Endodermal cell (in vitro differentiated cells): Measurements from ENCODE around the gene CRELD1. TPM values are rescaled to one million over a fixed set of nuclear protein-coding genes. Genes with fewer than 3 reads are reported as not detected.

Experiments used
- DNase-seq: peaks from one replicate; pipeline ENCODE4 v3.0.0-alpha.2; 2017
- H3K27ac ChIP-seq: 2 replicates; pipeline ENCODE4 v1.5.1; 2013; ENCODE audit warnings: mild to moderate bottlenecking, low read depth, low read length, moderate library complexity
- H3K27me3 ChIP-seq: 2 replicates; pipeline ENCODE4 v1.6.1; 2013; ENCODE audit warnings: mild to moderate bottlenecking, low read length, moderate library complexity; ENCODE audit not compliant: insufficient read depth, control insufficient read depth, poor library complexity, severe bottlenecking
- H3K36me3 ChIP-seq: 2 replicates; pipeline ENCODE4 v1.7.0; 2013; ENCODE audit warnings: mild to moderate bottlenecking, low read length, moderate library complexity; ENCODE audit not compliant: control insufficient read depth, insufficient read depth
- H3K4me1 ChIP-seq: one replicate; pipeline ENCODE4 v1.7.0; 2013; ENCODE audit warnings: low read length; ENCODE audit not compliant: control insufficient read depth, insufficient read depth
- H3K4me3 ChIP-seq: 2 replicates; pipeline ENCODE4 v1.5.1; 2013; ENCODE audit warnings: mild to moderate bottlenecking, low read length, moderate library complexity
- H3K9ac ChIP-seq: 2 replicates; pipeline ENCODE4 v1.6.1; 2013; ENCODE audit warnings: mild to moderate bottlenecking, low read length, moderate library complexity; ENCODE audit not compliant: poor library complexity, severe bottlenecking; ENCODE audit errors: extremely low read depth
- H3K9me3 ChIP-seq: 2 replicates; pipeline ENCODE4 v1.6.1; 2013; ENCODE audit warnings: mild to moderate bottlenecking, low read length, moderate library complexity; ENCODE audit not compliant: control insufficient read depth
- H3K27ac Mint-ChIP-seq: 2 replicates; pipeline ENCODE4 v1.8.0; 2020; ENCODE audit warnings: mixed read lengths
- H3K27me3 Mint-ChIP-seq: 2 replicates; pipeline ENCODE4 v1.8.0; 2021; ENCODE audit warnings: mild to moderate bottlenecking, mixed read lengths; ENCODE audit not compliant: insufficient read depth
- H3K36me3 Mint-ChIP-seq: 2 replicates; pipeline ENCODE4 v1.8.0; 2020; ENCODE audit warnings: low read depth, mixed read lengths
- H3K4me1 Mint-ChIP-seq: 2 replicates; pipeline ENCODE4 v1.8.0; 2020; ENCODE audit warnings: mixed read lengths
- H3K4me3 Mint-ChIP-seq: 2 replicates; pipeline ENCODE4 v1.8.0; 2020; ENCODE audit warnings: mild to moderate bottlenecking, moderate library complexity, mixed read lengths
- H3K9me3 Mint-ChIP-seq: 2 replicates; pipeline ENCODE4 v1.8.0; 2020; ENCODE audit warnings: mild to moderate bottlenecking, mixed read lengths
- CTCF ChIP-seq: fragments of 200-600 bp; sonication (generic); conservative IDR thresholded peaks from 2 replicates; pipeline ENCODE4 v1.5.0; 2021; ENCODE audit warnings: antibody characterized with exemption, mild to moderate bottlenecking
- WGBS, 2 experiments: methylation state at CpG; one replicate each; pipeline versions ENCODE4 v1.1.5 to v1.1.7; 2013; ENCODE audit warnings: missing lambda C conversion rate in 2 of 2, mixed read lengths in 1 of 2; ENCODE audit not compliant: insufficient coverage in 1 of 2, insufficient read length in 1 of 2; 5-methylcytosine and 5-hydroxymethylcytosine counted together
- total RNA-seq, 2 donors: library from RNA; stranded (reverse); fragmentation: NEBNext Ultra II Directional in 1 of 2; extraction: Animal tissue kit (Norgen Biotek cat#: 25700) in 1 of 2; gene quantifications; 2 replicates in 1 of 2; 3 replicates in 1 of 2; pipeline ENCODE4 v1.2.1, GENCODE V29; 2021

The CRELD1 gene
- total RNA-seq, 2 donors from 2014 or later: 35.7 to 43.2 TPM

GRCh38 chr3:9947025-9947995, 13.7 kb downstream of the CRELD1 start:
- 78 to 84% methylated on average over 54 to 83 of the region's 86 CpGs for WGBS, 2 experiments
- no peak overlapping the region for H3K27ac Mint-ChIP-seq
- Histone ChIP-seq H3K27ac (no peak overlapping the region), H3K27me3 (no peaks in the 10 kb centered on the region), H3K36me3 (no peaks in the 10 kb centered on the region), H3K4me3 (no peak overlapping the region), H3K4me1 (no peaks in the 10 kb centered on the region), H3K9me3 (no peaks in the 10 kb centered on the region), H3K9ac (no peak overlapping the region)
- no peaks in the 10 kb centered on the region for H3K4me1 Mint-ChIP-seq
- H3K9me3 Mint-ChIP-seq: no peaks in the 10 kb centered on the region
- peak; percentile 69 for TF ChIP-seq CTCF
- H3K4me3 Mint-ChIP-seq: peak overlapping the region; percentile 64
- peaks cover 12% of the 10 kb centered on the region for H3K36me3 Mint-ChIP-seq
- H3K27me3 Mint-ChIP-seq: peaks cover 10% of the 10 kb centered on the region
- DNase-seq: peak; percentile 90

- H3K27ac Mint-ChIP-seq: no peak overlapping the region
- no peaks in the 10 kb centered on the region for H3K27me3 ChIP-seq
- DNase-seq: peak; percentile 32
- H3K27ac ChIP-seq: no peak overlapping the region
- H3K36me3 ChIP-seq: no peaks in the 10 kb centered on the region
- no peaks in the 10 kb centered on the region for H3K4me1 Mint-ChIP-seq
- H3K4me1 ChIP-seq: no peaks in the 10 kb centered on the region
- H3K4me3 ChIP-seq: no peak overlapping the region
- H3K9ac ChIP-seq: no peak overlapping the region
- peaks cover 15% of the 10 kb centered on the region for H3K27me3 Mint-ChIP-seq
- WGBS, 2 experiments: 72% methylated on average over 3 of the region's 3 CpGs; no CpG with 5 or more reads in 1 of the 2 experiments
- no peaks in the 10 kb centered on the region for H3K9me3 Mint-ChIP-seq
- H3K9me3 ChIP-seq: no peaks in the 10 kb centered on the region
- no peak overlapping the region for H3K4me3 Mint-ChIP-seq
- peaks cover 5% of the 10 kb centered on the region for H3K36me3 Mint-ChIP-seq
- no peak for TF ChIP-seq CTCF
Measured at GRCh38 chr3:9948586-9948985, 15.0 kb downstream of the CRELD1 start.

GRCh38 chr3:9949115-9949514, 15.5 kb downstream of the CRELD1 start:
- TF ChIP-seq CTCF: no peak
- no peak overlapping the region for H3K4me3 Mint-ChIP-seq
- no peaks in the 10 kb centered on the region for H3K9me3 ChIP-seq

More at GRCh38 chr3:9949115-9949514, 15.5 kb downstream of the CRELD1 start:
- Mint-ChIP-seq H3K27me3 (peaks cover 16% of the 10 kb centered on the region), H3K4me1 (no peaks in the 10 kb centered on the region), H3K9me3 (no peaks in the 10 kb centered on the region), H3K27ac (no peak overlapping the region), H3K36me3 (peaks cover 4% of the 10 kb centered on the region)
- H3K27ac ChIP-seq: no peak overlapping the region
- H3K36me3 ChIP-seq: no peaks in the 10 kb centered on the region
- no peak overlapping the region for H3K4me3 ChIP-seq
- H3K4me1 ChIP-seq: no peaks in the 10 kb centered on the region
- peak; percentile 31 for DNase-seq
- WGBS, 2 experiments: 84 to 98% methylated on average over 6 to 7 of the region's 7 CpGs
- H3K9ac ChIP-seq: no peak overlapping the region
- no peaks in the 10 kb centered on the region for H3K27me3 ChIP-seq
